Measurements from ENCODE around the gene CNNM2. TPM values are rescaled to one million over a fixed set of nuclear protein-coding genes. Genes with fewer than 3 reads are reported as not detected.

The CNNM2 gene
- 5.7 and 9.3 TPM in 2 replicates for total RNA-seq

DNA sequence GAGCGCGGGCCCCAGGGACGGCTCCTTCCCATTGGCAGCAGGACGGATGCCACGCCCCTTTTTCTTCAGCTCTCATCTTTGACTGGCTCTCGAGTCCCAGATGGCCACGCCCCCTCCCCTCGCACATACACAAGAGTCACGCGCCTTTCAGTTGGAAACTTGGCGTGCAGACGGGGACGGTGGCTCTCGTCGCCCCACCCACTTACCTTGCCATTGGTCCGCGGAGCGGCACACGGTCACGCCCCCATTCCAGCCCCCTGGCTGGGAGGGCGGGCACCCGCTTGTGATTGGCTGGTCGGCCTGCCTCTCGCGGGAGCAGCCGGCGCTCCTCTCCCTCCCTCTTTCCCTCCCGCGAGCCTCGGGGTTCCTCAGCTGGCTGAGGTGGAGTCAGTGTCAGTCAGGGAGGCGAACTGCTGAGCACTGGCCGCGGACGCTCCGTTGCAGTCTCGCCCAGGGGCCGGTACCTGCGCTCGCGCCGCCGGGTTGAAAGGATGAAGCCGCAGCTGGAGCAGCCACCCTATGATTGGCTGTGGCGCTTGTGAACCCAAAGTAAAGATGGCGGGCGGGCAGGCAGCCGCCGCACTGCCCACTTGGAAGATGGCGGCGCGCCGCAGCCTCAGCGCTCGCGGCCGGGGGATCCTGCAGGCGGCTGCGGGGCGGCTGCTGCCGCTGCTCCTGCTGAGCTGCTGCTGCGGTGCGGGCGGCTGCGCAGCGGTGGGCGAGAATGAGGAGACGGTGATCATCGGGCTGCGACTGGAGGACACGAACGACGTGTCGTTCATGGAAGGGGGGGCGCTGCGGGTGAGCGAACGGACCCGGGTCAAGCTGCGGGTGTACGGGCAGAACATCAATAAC is at the start of gene CNNM2:
Gene CNNM2 (plus strand): TSS at position 333 of the 855 bp plus-strand sequence. CDS start 187 bp downstream, at position 520.

DNA sequence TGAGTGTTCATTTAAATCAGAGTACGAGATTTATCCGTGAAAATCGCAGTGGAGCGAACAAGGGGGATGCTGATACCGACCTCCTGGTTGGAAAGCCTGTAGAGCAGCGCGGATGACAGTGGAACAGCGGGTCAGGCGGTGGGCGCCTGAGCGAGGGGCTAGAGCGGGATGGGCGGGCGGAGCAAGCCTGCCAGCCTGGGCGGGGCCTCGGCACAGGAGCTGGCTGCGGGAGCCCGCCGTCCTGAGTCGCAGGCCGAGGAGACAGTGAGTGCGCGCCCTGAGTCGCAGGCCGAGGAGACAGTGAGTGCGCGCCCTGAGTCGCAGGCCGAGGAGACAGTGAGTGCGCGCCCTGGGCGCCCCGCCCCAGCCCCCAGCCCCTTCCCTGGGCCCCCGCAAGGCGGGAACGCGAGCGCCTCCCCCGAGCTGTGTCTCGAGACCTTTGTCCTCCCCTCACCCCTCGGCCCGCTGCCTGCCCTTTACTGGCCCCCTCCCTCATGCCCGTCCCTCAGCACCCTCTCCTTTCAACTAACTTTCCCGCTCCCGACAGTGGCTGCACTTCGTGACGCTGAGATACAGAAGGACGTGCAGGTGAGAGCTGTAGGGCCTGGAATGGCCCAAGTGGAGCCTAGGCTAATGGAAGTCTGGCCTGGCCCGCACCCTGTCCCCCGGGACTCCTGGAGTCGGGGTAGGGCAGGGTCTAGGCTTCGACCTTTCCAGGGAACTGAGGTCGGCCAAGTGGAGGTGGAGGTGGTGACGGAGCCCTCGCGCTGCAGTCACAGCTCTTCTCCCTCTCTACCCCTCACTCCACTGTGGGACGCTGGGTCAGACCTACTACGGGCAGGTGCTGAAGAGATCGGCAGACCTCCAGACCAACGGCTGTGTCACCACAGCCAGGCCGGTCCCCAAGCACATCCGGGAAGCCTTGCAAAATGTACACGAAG is 48.6 kb upstream of the CNNM2 start, which contains the start of gene AS3MT:
Gene AS3MT (plus strand): TSS at position 213 of the 941 bp plus-strand sequence. CDS start 123 bp downstream, at position 336.

Other genes starting within 250 kb of the CNNM2 start
- gene ARL3, start 203.9 kb upstream of the CNNM2 start, total RNA-seq: 5.3 and 7.2 TPM in 2 replicates
- 1.3 and 6.8 TPM in 2 replicates for gene SFXN2, start 203.7 kb upstream of the CNNM2 start, total RNA-seq
- 53.9 and 83.6 TPM in 2 replicates for gene WBP1L, start 174.3 kb upstream of the CNNM2 start, total RNA-seq
- not detected in 2 replicates for gene CYP17A1, start 80.9 kb upstream of the CNNM2 start, total RNA-seq
- 8.2 and 17.5 TPM in 2 replicates for gene BORCS7, start 64.0 kb upstream of the CNNM2 start, total RNA-seq
- 0.59 TPM in 1 of 2 replicates, not detected in the other for gene AS3MT, start 48.8 kb upstream of the CNNM2 start, total RNA-seq

All from cardiac ventricle fibroblast (primary cell).